Neutrophil (primary cell): ENCODE data around the gene NUMA1.

Source experiments
- H3K27ac ChIP-seq: fragments of 200-600 bp; sonication (generic); 2 replicates; pipeline ENCODE4 v1.5.1; 2016; ENCODE audit warnings: mild to moderate bottlenecking, moderate library complexity
- H3K27me3 ChIP-seq: fragments of 200-600 bp; sonication (generic); 2 replicates; pipeline ENCODE4 v1.6.0; 2016; ENCODE audit warnings: mild to moderate bottlenecking
- H3K36me3 ChIP-seq: fragments of 200-600 bp; sonication (generic); 2 replicates; pipeline ENCODE4 v1.5.1; 2017
- H3K4me1 ChIP-seq, 2 experiments: fragments of 200-600 bp in 1 of 2; sonication (generic) in 1 of 2; 1 replicate in 1 of 2; 2 replicates in 1 of 2; pipeline versions ENCODE4 v1.5.1 to v1.6.1; 2013 to 2016; ENCODE audit warnings: low read depth in 1 of 2, low read length in 1 of 2, mild to moderate bottlenecking in 1 of 2, moderate library complexity in 1 of 2; ENCODE audit not compliant: control insufficient read depth in 1 of 2, insufficient read depth in 1 of 2
- H3K4me3 ChIP-seq, 2 experiments: fragments of 200-600 bp in 1 of 2; sonication (generic) in 1 of 2; 1 replicate in 1 of 2; 2 replicates in 1 of 2; pipeline ENCODE4 v1.5.1; 2013 to 2016; ENCODE audit warnings: low read depth in 1 of 2, low read length in 1 of 2, mild to moderate bottlenecking in 1 of 2, moderate library complexity in 1 of 2
- H3K9me3 ChIP-seq: fragments of 200-600 bp; sonication (generic); 2 replicates; pipeline ENCODE4 v1.5.1; 2016
- TF ChIP-seq, protein P1 (sequence below): fragments of 200-600 bp; sonication (generic); IDR thresholded peaks from 2 replicates; pipeline ENCODE4 v1.5.1; 2016; ENCODE audit warnings: antibody characterized with exemption

Gene NUMA1

DNA sequence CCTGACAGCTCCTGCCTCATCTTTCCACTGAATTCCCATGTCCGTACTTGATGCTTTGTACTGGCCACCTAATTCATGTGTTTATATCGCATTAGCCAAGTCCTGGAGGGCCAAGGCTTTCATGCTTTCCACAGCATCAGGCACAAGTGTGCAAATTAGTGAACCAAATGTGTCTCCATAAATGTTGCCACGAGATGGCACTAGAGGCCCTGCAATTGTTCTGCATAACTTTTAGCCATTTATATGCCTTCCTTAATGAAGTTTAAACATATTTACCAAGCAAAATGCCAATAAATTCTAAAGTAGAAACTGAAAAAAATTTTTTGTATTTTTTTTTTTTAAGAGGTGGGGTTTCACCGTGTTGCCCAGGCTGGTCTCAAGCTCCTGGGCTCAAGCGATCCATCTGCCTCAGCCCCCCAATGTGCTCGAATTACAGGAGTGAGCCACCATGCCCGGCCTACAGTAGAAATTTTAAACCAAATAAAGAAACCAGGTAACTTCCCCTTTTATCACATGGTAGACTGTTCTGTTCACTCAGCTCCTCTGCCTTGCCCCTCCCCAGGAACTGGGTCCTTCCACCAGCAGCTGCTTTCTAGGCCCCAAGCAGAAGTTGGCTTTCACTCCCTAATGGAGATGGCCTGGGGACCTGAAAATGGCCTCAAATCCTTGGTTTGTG, 102.5 kb downstream of the NUMA1 start:
- Histone ChIP-seq H3K4me3 (no peak overlapping the region), H3K36me3 (peaks cover 8% of the 10 kb centered on the region), H3K27ac (peak overlapping the region; percentile 60), H3K9me3 (no peaks in the 10 kb centered on the region), H3K27me3 (no peaks in the 10 kb centered on the region), H3K4me1 (peaks cover 8% of the 10 kb centered on the region in 2 experiments)
- TF ChIP-seq, protein P1, sequence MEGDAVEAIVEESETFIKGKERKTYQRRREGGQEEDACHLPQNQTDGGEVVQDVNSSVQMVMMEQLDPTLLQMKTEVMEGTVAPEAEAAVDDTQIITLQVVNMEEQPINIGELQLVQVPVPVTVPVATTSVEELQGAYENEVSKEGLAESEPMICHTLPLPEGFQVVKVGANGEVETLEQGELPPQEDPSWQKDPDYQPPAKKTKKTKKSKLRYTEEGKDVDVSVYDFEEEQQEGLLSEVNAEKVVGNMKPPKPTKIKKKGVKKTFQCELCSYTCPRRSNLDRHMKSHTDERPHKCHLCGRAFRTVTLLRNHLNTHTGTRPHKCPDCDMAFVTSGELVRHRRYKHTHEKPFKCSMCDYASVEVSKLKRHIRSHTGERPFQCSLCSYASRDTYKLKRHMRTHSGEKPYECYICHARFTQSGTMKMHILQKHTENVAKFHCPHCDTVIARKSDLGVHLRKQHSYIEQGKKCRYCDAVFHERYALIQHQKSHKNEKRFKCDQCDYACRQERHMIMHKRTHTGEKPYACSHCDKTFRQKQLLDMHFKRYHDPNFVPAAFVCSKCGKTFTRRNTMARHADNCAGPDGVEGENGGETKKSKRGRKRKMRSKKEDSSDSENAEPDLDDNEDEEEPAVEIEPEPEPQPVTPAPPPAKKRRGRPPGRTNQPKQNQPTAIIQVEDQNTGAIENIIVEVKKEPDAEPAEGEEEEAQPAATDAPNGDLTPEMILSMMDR = peak; percentile 53

DNA sequence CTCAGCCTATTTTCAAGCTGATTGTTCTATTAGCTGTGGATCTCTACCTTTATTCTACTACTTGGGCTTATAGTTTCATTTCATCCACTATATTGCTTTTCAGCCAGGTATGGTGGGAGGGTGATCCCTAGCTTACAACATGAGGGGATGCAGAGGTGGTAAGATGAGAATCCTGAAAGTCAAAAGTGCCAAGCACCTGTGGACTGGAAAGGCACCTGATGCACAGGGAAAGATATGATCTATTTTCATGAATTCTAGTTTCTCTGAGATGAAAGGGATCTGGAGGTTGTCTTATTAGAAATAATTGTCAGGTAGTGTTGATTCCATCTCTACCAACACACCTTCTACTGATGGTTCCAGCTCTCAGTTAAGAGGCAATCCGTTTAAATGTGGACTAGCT, 103.3 kb downstream of the NUMA1 start:
- peaks cover 8% of the 10 kb centered on the region for H3K36me3 ChIP-seq
- H3K4me1 ChIP-seq = peaks cover 8% of the 10 kb centered on the region in 2 experiments
- TF ChIP-seq, protein P1 = no peak
- no peak overlapping the region for H3K4me3 ChIP-seq
- no peaks in the 10 kb centered on the region for H3K27me3 ChIP-seq
- H3K27ac ChIP-seq = no peak overlapping the region
- H3K9me3 ChIP-seq = no peaks in the 10 kb centered on the region

DNA sequence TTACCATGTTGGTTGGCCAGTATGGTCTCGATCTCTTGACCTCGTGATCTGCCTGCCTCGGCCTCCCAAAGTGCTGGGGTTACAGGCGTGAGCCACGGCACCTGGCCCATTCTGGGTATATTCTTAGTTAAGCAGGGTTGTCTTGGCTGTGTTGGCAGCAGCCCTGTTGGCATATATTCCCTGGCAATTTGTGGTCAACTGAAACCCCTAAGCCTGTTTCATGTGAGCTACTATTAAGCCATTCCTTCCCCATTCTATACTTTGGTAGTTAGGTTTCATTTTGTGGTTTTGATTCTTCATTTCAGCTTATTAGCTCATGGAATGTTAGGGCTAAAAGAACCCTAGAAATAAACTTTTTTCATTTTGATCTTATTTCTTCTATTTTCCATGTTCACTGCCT, 103.8 kb downstream of the NUMA1 start:
- Histone ChIP-seq H3K4me1 (peaks cover 8% of the 10 kb centered on the region in 2 experiments), H3K27me3 (no peaks in the 10 kb centered on the region), H3K4me3 (no peak overlapping the region), H3K9me3 (no peaks in the 10 kb centered on the region), H3K27ac (no peak overlapping the region), H3K36me3 (peaks cover 8% of the 10 kb centered on the region)
- TF ChIP-seq, protein P1 = no peak

DNA sequence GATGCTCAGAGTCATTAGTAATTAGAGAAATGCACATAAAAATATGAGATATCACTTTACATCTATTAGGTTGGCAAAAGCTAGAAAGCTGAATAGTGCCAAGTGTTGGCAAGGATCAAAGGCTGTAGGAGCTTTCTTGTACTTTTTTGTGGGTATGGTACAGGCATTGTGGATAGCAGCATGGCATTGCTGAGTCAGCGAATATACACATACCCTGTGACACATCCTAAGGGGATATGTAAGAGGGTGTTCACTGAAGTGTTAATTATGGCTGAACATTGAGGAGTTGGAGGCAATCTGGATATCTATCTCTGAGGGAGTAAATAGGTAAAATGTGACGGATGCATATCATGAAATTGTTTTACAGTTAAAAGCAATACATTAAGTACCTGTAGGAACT, 108.7 kb downstream of the NUMA1 start:
- TF ChIP-seq, protein P1 = no peak
- no peak overlapping the region for H3K4me3 ChIP-seq
- H3K9me3 ChIP-seq = no peaks in the 10 kb centered on the region
- peaks cover 23% of the 10 kb centered on the region for H3K36me3 ChIP-seq
- H3K4me1 ChIP-seq = no peaks in the 10 kb centered on the region
- H3K27ac ChIP-seq = no peak overlapping the region
- no peaks in the 10 kb centered on the region for H3K27me3 ChIP-seq

DNA sequence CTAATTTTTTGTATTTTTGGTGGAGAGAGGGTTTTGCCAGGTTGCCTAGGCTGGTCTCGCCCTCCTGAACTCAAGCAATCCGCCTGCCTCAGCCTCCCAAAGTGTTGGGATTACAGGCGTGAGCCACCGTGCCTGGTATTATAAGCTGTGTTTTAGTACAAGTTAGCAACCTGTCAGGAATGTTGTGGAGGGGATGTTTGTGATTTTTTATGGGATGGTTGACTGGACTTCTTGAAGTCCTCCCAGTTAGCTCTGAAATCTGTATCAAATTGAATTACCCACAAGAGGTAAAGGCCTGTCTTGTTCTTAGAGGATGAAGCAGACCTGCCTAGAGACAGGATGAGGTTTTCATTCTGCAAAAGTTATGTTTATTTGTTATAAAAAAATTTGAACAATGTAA, 115.7 kb downstream of the NUMA1 start:
- Histone ChIP-seq H3K9me3 (no peaks in the 10 kb centered on the region), H3K4me1 (peaks cover 7 to 12% of the 10 kb centered on the region in 2 experiments), H3K36me3 (peaks cover 13% of the 10 kb centered on the region), H3K27ac (no peak overlapping the region), H3K27me3 (no peaks in the 10 kb centered on the region), H3K4me3 (no peak overlapping the region)
- TF ChIP-seq, protein P1 = no peak
